Esophagus squamous epithelium (tissue), 5 donors: ENCODE measurements around the gene B3GNT7. TPM values are rescaled to one million over a fixed set of nuclear protein-coding genes. Genes with fewer than 3 reads are reported as not detected.
"Not testable (repeated sequence)": the region's sequence is repeated elsewhere in the genome, so short reads cannot be mapped to it uniquely, and the experiment has no call there.

ENCODE experiments used
- DNase-seq: peaks from one replicate; lab custom pipeline; 2025; lab: John Stamatoyannopoulos, UW
- H3K27ac ChIP-seq, 4 donors: fragments of 200-600 bp; sonication (generic); one replicate each; pipeline ENCODE4 v1.5.1; 2016 to 2019; ENCODE audit warnings: mild to moderate bottlenecking in 1 of 4
- H3K27me3 ChIP-seq, 4 donors: fragments of 200-600 bp; sonication (generic); 1 replicate in 3 of 4; 2 replicates in 1 of 4; pipeline versions ENCODE4 v1.5.1 to v1.6.0; 2017 to 2021; ENCODE audit warnings: antibody characterized with exemption in 1 of 4
- H3K36me3 ChIP-seq, 3 donors: fragments of 200-600 bp; sonication (generic); one replicate each; pipeline ENCODE4 v1.5.1; 2016 to 2019
- H3K4me1 ChIP-seq, 3 donors: fragments of 200-600 bp; sonication (generic); one replicate each; pipeline ENCODE4 v1.5.1; 2017 to 2019
- H3K4me3 ChIP-seq, 4 donors: fragments of 200-600 bp; sonication (generic); 1 replicate in 3 of 4; 2 replicates in 1 of 4; pipeline ENCODE4 v1.5.1; 2016 to 2019; ENCODE audit warnings: mild to moderate bottlenecking in 2 of 4, moderate library complexity in 1 of 4
- H3K9me3 ChIP-seq, 3 donors: fragments of 200-600 bp; sonication (generic); one replicate each; pipeline ENCODE4 v1.5.1; 2016 to 2019
- CTCF ChIP-seq, 6 experiments: fragments of 450-650 bp in 4 of 6; fragments of 200-600 bp in 2 of 6; sonication (generic) in 2 of 6; IDR thresholded peaks; one replicate each; pipeline ENCODE4 v1.5.1; 2016 to 2019; ENCODE audit warnings: antibody characterized with exemption in 6 of 6, mild to moderate bottlenecking in 4 of 6, moderate library complexity in 4 of 6
- POLR2A ChIP-seq, 4 donors: fragments of 450-650 bp; IDR thresholded peaks; one replicate each; pipeline ENCODE4 v1.6.1; 2017; ENCODE audit warnings: antibody characterized with exemption in 4 of 4, mild to moderate bottlenecking in 4 of 4, moderate library complexity in 3 of 4
- WGBS, 2 donors: methylation state at CpG; one replicate each; pipeline ENCODE4 v1.1.5; 2018; 5-methylcytosine and 5-hydroxymethylcytosine counted together
- intact Hi-C: fragments of 100-400 bp; cut with DNase I; formaldehyde crosslinking; loops from one replicate; pipeline ENCODE4 v1.15.0; 2022
- total RNA-seq, 4 donors: library from RNA; depleted of rRNA; stranded (reverse); fragments of >200 nt; gene quantifications; one replicate each; pipeline ENCODE4 v1.1.0, GENCODE V29; 2016
- donor health status: DM: yes; HTN: yes; CAD: no.

Gene B3GNT7
- total RNA-seq, 4 donors from 2014 or later = 2.1 to 8.1 (median 5.2) TPM

- 90% methylated on average over 4 of the region's 23 CpGs; no CpG with 5 or more reads in 1 of the 2 donors for WGBS, 2 donors
- Histone ChIP-seq H3K9me3 (no peaks in the 10 kb centered on the region), H3K27ac (peak overlapping the region in 1 of 4 donors; percentile 3), H3K4me3 (no peak overlapping the region), H3K36me3 (no peaks in the 10 kb centered on the region), H3K27me3 (peaks cover 0 to 48% (median 4%) of the 10 kb centered on the region in 4 donors), H3K4me1 (peaks cover 18 to 40% (median 18%) of the 10 kb centered on the region in 3 donors)
- intact Hi-C loops = loop anchor here (10.0 kb wide), 1 partner anchor 174 kb away; no protein-coding TSS in a partner anchor
- no peak for TF ChIP-seq CTCF (IDR thresholded peaks at IDR 0.05)
- no peak for DNase-seq
Observed at GRCh38 chr2:231399046-231399852, 3.7 kb downstream of the B3GNT7 start.

GRCh38 chr2:231399853-231400680, 4.6 kb downstream of the B3GNT7 start:
- no peak for DNase-seq
- H3K4me1 ChIP-seq = peaks cover 15 to 32% (median 17%) of the 10 kb centered on the region in 3 donors
- WGBS, 2 donors = 43 to 59% methylated on average over 4 to 7 of the region's 12 CpGs
- peaks cover 0 to 40% (median 4%) of the 10 kb centered on the region in 4 donors for H3K27me3 ChIP-seq
- no peaks in the 10 kb centered on the region for H3K9me3 ChIP-seq
- peak overlapping the region in 2 of 4 donors; percentile 2 to 42 for H3K27ac ChIP-seq
- TF ChIP-seq POLR2A (IDR thresholded peaks at IDR 0.05) = no peak
- TF ChIP-seq CTCF (IDR thresholded peaks at IDR 0.05) = no peak
- no peak overlapping the region for H3K4me3 ChIP-seq
- intact Hi-C loops = loop anchor here (10.0 kb wide), 1 partner anchor 175 kb away; no protein-coding TSS in a partner anchor
- H3K36me3 ChIP-seq = no peaks in the 10 kb centered on the region

- not testable (repeated sequence) for H3K4me3 ChIP-seq
Observed at GRCh38 chr2:231400681-231401080, 5.2 kb downstream of the B3GNT7 start.

GRCh38 chr2:231401101-231401500, 5.6 kb downstream of the B3GNT7 start:
- H3K9me3 ChIP-seq, H3K36me3 ChIP-seq, intact Hi-C loops, H3K4me3 ChIP-seq, DNase-seq, H3K27ac ChIP-seq: not testable (repeated sequence)
- Histone ChIP-seq H3K27me3 (peaks cover 0 to 29% (median 1%) of the 10 kb centered on the region in 4 donors), H3K4me1 (peaks cover 6 to 29% (median 10%) of the 10 kb centered on the region in 3 donors)
- WGBS, 2 donors = 88 to 94% methylated on average over 13 to 14 of the region's 23 CpGs

More at GRCh38 chr2:231400681-231401080, 5.2 kb downstream of the B3GNT7 start:
- 40 to 43% methylated on average over 7 to 8 of the region's 8 CpGs for WGBS, 2 donors
- H3K36me3 ChIP-seq, H3K27ac ChIP-seq, DNase-seq, intact Hi-C loops, H3K9me3 ChIP-seq: not testable (repeated sequence)
- peaks cover 10 to 29% (median 12%) of the 10 kb centered on the region in 3 donors for H3K4me1 ChIP-seq
- H3K27me3 ChIP-seq = peaks cover 0 to 34% (median 2%) of the 10 kb centered on the region in 4 donors

GRCh38 chr2:231403421-231404182, 8.1 kb downstream of the B3GNT7 start:
- intact Hi-C loops, H3K27ac ChIP-seq, H3K4me3 ChIP-seq, H3K9me3 ChIP-seq, DNase-seq, H3K36me3 ChIP-seq: not testable (repeated sequence)
- WGBS, 2 donors = 64 to 71% methylated on average over 11 of the region's 14 CpGs
- peaks cover 0 to 12% (median 0%) of the 10 kb centered on the region in 4 donors for H3K27me3 ChIP-seq
- H3K4me1 ChIP-seq = peaks cover 4 to 23% (median 7%) of the 10 kb centered on the region in 3 donors

GRCh38 chr2:231404183-231404578, 8.7 kb downstream of the B3GNT7 start:
- Histone ChIP-seq H3K4me1 (peaks cover 4 to 23% (median 7%) of the 10 kb centered on the region in 3 donors), H3K27me3 (peaks cover 0 to 12% (median 0%) of the 10 kb centered on the region in 4 donors)
- 80 to 96% methylated on average over 9 to 13 of the region's 16 CpGs for WGBS, 2 donors
- intact Hi-C loops, H3K36me3 ChIP-seq, H3K4me3 ChIP-seq, H3K27ac ChIP-seq, H3K9me3 ChIP-seq, DNase-seq: not testable (repeated sequence)
